Ovary (tissue), 3 donors: Measurements from ENCODE around the gene RGS3.

ENCODE experiments used
- CTCF ChIP-seq, 3 donors: fragments of 450-650 bp in 2 of 3; fragments of 200-600 bp in 1 of 3; IDR thresholded peaks; one replicate each; pipeline versions ENCODE4 v1.5.1 to v1.8.0; 2016 to 2022; ENCODE audit warnings: antibody characterized with exemption in 3 of 3, mild to moderate bottlenecking in 1 of 3
- EP300 ChIP-seq: sonication (generic); formaldehyde crosslinking; IDR thresholded peaks from one replicate; pipeline ENCODE4 v1.6.1; 2017; ENCODE audit warnings: antibody characterized with exemption
- donor health status: DM: no; HTN: no; CAD: no.

DNA sequence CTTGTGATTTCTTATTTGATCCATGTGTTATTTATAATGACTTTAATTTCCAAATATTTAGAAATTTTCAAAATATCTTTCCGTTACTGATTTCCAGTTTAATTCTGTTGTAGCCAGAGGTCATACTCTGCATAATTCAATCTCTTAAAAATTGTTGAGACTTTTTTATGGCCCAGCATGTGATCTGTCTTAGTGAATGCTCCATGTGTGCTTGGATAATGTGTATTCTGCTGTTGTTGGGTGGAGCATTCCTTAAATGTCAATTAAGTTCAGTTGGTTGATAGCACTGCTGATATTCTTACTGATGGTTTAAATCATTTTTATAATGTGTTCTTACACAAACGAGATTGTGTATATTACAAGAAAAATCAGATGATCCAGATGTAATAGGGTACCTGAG lies 180.8 kb downstream of the RGS3 start:
- TF ChIP-seq CTCF (IDR thresholded peaks at IDR 0.05) (no peak), EP300 (no peak)
